MCF 10A (cell line): ENCODE results near the gene PLXNA1. TPM values are rescaled to one million over a fixed set of nuclear protein-coding genes. Genes with fewer than 3 reads are reported as not detected.

ENCODE experiments used
- BruUV-seq: library from RNA; stranded (reverse); fragments of 400-500 nt; replicated peaks from 2 replicates; lab custom pipeline; 2021; lab: Mats Ljungman, UMichigan
- CTCF ChIA-PET: fragments of 300-600 bp; sonication (Branson Sonifier 250); formaldehyde crosslinking; extraction: SDS; loops from one replicate; lab custom pipeline; 2021; ENCODE audit warnings: antibody characterized with exemption, inconsistent platforms; lab: Yijun Ruan, JAX
- POLR2A ChIA-PET: fragments of 300-600, 350-650 bp; sonication (Branson Sonifier 250); formaldehyde crosslinking; extraction: SDS; loops from one replicate; lab custom pipeline; 2020; ENCODE audit warnings: antibody characterized with exemption, inconsistent platforms; lab: Yijun Ruan, JAX
- DNase-seq: peaks from one replicate; pipeline ENCODE4 v3.0.0-alpha.2; 2018; ENCODE audit not compliant: unreplicated experiment
- H3K27ac Mint-ChIP-seq: one replicate; pipeline ENCODE4 v1.8.0; 2022; ENCODE audit warnings: mild to moderate bottlenecking, low read depth, mixed read lengths; ENCODE audit not compliant: unreplicated experiment
- H3K27me3 Mint-ChIP-seq: one replicate; pipeline ENCODE4 v1.8.0; 2022; ENCODE audit warnings: mixed read lengths; ENCODE audit not compliant: insufficient read depth, unreplicated experiment
- H3K36me3 Mint-ChIP-seq: one replicate; pipeline ENCODE4 v1.8.0; 2022; ENCODE audit warnings: mild to moderate bottlenecking, moderate library complexity, mixed read lengths; ENCODE audit not compliant: insufficient read depth, unreplicated experiment
- H3K4me1 Mint-ChIP-seq: one replicate; pipeline ENCODE4 v1.8.0; 2022; ENCODE audit warnings: mixed read lengths; ENCODE audit not compliant: insufficient read depth, unreplicated experiment
- H3K4me3 Mint-ChIP-seq: one replicate; pipeline ENCODE4 v1.8.0; 2022; ENCODE audit warnings: mild to moderate bottlenecking, moderate library complexity, mixed read lengths; ENCODE audit not compliant: unreplicated experiment
- H3K9me3 Mint-ChIP-seq: one replicate; pipeline ENCODE4 v1.8.0; 2022; ENCODE audit warnings: mixed read lengths; ENCODE audit not compliant: unreplicated experiment
- intact Hi-C: fragments of 100-400 bp; cut with micrococcal nuclease; formaldehyde crosslinking; loops from 2 replicates; pipeline ENCODE4 v1.14.1; 2022
- total RNA-seq: library from RNA; stranded (reverse); gene quantifications from 2 replicates; pipeline ENCODE4 v1.2.3, GENCODE V29; 2022
- TF ChIP-seq, protein P1 (sequence below): fragments of 200-600 bp; IDR thresholded peaks from one replicate; pipeline ENCODE4 v1.8.0; 2022; ENCODE audit warnings: antibody characterized with exemption, mild to moderate bottlenecking; ENCODE audit not compliant: unreplicated experiment

The PLXNA1 gene
- total RNA-seq, 1 experiment from 2014 or later = 48.4 TPM

DNA sequence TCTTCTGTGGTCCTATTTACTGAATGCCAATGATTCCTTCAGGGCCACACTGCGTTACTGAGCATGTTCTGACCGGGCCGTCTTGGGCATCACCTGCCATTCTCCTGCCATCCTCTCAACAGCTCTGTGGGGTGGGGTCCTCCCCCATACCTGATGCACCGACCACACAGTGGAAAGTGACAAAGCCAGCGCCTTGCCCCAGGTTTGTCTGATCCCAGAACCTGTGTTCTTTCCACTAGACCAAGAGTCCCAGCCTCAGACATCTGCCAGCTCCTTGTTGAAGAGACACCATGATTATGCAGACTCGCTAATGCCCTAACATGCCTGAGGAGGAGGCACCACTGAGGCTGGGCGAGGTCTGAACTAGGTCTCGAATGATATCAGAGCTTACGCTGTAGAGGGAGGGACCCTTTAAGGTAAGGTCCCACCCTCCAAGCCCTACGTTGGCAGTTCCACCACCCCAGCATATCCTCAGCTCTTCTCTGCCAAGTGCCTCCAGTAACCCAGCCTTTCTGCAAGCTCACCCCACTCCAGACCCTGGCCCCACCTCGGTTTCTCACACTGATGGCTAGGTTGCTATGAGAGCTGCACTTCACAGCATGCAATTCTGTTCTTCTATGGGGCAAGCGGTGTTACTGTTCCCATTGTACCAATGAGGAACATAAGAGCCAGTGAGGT is 29.8 kb upstream of the PLXNA1 start:
- no peak overlapping the region for H3K4me3 Mint-ChIP-seq
- DNase-seq = no peak
- H3K36me3 Mint-ChIP-seq = no peaks in the 10 kb centered on the region
- H3K27ac Mint-ChIP-seq = no peak overlapping the region
- ChIA-PET POLR2A (no interaction called here), CTCF (interaction anchor here (1.0 kb wide), 1 partner anchor 592 kb away, joined by 4 read pairs; no protein-coding TSS in a partner anchor)
- intact Hi-C loops = no loop called here
- TF ChIP-seq, protein P1, sequence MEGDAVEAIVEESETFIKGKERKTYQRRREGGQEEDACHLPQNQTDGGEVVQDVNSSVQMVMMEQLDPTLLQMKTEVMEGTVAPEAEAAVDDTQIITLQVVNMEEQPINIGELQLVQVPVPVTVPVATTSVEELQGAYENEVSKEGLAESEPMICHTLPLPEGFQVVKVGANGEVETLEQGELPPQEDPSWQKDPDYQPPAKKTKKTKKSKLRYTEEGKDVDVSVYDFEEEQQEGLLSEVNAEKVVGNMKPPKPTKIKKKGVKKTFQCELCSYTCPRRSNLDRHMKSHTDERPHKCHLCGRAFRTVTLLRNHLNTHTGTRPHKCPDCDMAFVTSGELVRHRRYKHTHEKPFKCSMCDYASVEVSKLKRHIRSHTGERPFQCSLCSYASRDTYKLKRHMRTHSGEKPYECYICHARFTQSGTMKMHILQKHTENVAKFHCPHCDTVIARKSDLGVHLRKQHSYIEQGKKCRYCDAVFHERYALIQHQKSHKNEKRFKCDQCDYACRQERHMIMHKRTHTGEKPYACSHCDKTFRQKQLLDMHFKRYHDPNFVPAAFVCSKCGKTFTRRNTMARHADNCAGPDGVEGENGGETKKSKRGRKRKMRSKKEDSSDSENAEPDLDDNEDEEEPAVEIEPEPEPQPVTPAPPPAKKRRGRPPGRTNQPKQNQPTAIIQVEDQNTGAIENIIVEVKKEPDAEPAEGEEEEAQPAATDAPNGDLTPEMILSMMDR = no peak
- H3K27me3 Mint-ChIP-seq = no peaks in the 10 kb centered on the region
- no peaks in the 10 kb centered on the region for H3K4me1 Mint-ChIP-seq
- H3K9me3 Mint-ChIP-seq = no peaks in the 10 kb centered on the region
- BruUV-seq = no TSS peak

DNA sequence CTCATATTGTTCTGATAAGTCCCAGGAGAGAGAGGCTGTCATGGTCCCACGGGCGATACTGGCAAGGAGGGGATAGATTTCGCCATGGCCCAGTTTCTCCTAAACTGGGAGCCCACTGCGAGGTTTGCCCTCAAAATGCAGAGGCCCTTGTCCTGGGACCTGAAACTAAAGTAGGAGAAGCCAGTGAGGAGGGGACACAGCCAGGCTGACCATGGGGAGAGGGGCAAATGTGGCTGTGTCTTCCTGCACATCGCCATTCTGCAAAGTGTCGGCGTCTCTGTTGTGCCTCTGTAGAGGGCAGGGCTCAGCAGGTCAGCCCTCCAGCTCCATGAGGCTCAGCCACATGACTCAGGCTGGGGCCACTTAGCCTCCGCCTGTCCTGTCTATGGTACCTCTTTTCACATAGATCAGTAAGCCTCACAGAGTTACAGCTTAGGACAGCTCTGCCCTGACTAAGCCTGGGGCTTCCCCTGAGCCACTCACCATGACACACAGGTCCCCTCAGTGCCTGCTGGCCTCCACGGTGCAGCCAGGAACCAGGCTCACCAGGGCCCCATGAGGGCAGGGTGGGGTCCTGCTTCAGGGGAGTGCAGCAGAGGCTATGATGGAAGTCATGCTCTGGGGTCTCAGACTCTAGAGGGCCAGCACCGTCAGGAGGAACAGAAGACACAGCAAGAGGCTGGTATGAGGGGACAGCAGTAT is 28.6 kb upstream of the PLXNA1 start:
- ChIA-PET CTCF (no interaction called here), POLR2A (no interaction called here)
- no peak overlapping the region for H3K27ac Mint-ChIP-seq
- TF ChIP-seq, protein P1 = no peak
- no peaks in the 10 kb centered on the region for H3K9me3 Mint-ChIP-seq
- intact Hi-C loops = no loop called here
- no peaks in the 10 kb centered on the region for H3K4me1 Mint-ChIP-seq
- DNase-seq = no peak
- no TSS peak for BruUV-seq
- H3K4me3 Mint-ChIP-seq = no peak overlapping the region
- H3K27me3 Mint-ChIP-seq = no peaks in the 10 kb centered on the region
- peaks cover 7% of the 10 kb centered on the region for H3K36me3 Mint-ChIP-seq

DNA sequence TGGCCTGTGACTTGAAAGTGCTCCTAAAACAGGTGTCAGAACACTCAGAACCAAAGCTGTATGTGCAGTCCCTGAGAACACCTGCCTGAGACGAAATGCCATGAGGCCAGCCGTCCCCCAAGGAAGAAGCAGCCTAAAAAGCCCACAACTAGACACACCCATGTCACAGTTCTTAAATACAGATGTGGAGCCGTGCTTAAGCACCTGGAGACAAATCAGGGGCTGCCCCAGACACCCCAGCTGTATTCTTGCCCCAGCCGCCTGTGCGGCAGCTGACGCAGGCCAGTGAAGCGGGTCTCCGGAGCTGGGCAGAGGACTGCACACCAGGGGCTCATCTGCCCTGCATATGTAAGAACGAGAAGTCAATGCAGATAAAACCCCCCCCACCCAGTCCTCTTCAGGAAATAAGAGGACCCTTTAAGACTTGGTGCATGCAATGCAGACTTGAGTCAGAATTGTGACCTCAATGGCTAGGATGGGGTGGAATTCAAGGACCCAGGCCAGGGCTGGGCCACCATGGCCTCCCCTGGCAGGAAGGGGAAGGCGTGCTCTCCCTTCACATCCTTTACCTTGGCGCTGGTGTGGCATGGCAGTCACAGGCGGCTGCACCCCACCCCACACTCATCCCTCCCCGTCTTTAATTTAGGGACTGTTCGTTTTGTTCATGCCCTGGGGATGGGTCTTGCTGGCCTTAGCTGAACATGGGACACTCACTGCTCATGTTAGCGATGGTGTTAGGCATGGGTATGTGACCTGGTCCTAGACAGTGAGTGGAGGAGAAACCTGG is 27.7 kb upstream of the PLXNA1 start:
- intact Hi-C loops = no loop called here
- BruUV-seq = no TSS peak
- TF ChIP-seq, protein P1 = no peak
- no peaks in the 10 kb centered on the region for H3K27me3 Mint-ChIP-seq
- H3K4me1 Mint-ChIP-seq = peaks cover 8% of the 10 kb centered on the region
- H3K9me3 Mint-ChIP-seq = no peaks in the 10 kb centered on the region
- ChIA-PET POLR2A (no interaction called here), CTCF (no interaction called here)
- DNase-seq = no peak
- peaks cover 11% of the 10 kb centered on the region for H3K36me3 Mint-ChIP-seq
- H3K4me3 Mint-ChIP-seq = no peak overlapping the region
- no peak overlapping the region for H3K27ac Mint-ChIP-seq

DNA sequence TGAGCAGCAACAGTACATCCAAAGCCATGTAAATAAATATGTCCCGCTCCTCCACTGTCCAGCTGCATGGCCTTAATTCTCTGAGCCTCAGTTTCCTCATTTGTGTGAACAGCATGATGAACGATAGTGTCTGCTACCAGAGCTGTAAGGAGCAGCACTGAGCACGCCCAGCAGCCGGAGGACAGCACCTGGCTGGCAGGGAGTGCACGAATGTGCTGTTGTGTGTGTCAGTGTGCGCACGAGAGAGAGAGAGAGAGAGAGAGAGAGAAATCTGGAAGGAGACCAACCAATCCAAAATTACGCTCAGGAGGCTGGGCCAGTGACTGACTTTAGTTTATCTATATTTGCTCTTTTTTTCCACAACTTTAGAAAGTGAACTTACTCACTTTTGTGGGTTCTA is 26.6 kb upstream of the PLXNA1 start:
- intact Hi-C loops = no loop called here
- DNase-seq = no peak
- TF ChIP-seq, protein P1 = no peak
- no TSS peak for BruUV-seq
- ChIA-PET CTCF (no interaction called here), POLR2A (no interaction called here)
- Mint-ChIP-seq H3K36me3 (peaks cover 11% of the 10 kb centered on the region), H3K9me3 (no peaks in the 10 kb centered on the region), H3K4me1 (peaks cover 19% of the 10 kb centered on the region), H3K27ac (no peak overlapping the region), H3K27me3 (no peaks in the 10 kb centered on the region), H3K4me3 (no peak overlapping the region)
